ENCODE measurements around the gene ASIC1.

DNA sequence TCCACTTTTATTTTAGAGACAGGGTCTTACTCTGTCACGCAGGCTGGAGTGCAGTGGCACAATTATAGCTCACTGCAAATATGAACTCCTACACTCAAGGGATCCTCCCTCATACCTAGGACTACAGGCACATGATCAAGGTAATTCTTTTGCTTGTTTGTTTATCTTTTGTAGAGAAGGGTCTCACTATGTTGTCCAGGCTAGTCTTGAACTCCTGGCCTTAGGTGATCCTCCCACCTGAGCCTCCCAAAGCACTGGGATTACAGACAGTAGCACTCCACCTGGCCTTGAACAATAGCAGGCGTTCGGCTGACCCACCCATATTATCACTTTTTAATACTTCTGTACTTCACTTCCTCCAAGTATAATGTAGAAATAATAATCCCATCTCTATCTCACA, 30.7 kb upstream of the ASIC1 start:
- TF ChIP-seq, protein P1, sequence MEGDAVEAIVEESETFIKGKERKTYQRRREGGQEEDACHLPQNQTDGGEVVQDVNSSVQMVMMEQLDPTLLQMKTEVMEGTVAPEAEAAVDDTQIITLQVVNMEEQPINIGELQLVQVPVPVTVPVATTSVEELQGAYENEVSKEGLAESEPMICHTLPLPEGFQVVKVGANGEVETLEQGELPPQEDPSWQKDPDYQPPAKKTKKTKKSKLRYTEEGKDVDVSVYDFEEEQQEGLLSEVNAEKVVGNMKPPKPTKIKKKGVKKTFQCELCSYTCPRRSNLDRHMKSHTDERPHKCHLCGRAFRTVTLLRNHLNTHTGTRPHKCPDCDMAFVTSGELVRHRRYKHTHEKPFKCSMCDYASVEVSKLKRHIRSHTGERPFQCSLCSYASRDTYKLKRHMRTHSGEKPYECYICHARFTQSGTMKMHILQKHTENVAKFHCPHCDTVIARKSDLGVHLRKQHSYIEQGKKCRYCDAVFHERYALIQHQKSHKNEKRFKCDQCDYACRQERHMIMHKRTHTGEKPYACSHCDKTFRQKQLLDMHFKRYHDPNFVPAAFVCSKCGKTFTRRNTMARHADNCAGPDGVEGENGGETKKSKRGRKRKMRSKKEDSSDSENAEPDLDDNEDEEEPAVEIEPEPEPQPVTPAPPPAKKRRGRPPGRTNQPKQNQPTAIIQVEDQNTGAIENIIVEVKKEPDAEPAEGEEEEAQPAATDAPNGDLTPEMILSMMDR (conservative IDR thresholded peaks at IDR 0.05; ENCODE audit: low read length): no peak
- no peak for TF ChIP-seq EZH2phosphoT487 (IDR thresholded peaks at IDR 0.05; ENCODE audit: borderline replicate concordance)
